Nephron (organoid): Measurements from ENCODE around the gene MCCD1.

Experiments
- H3K27ac Mint-ChIP-seq, 3 experiments: 2 replicates each; pipeline ENCODE4 v1.8.0; 2020; ENCODE audit warnings: mixed read lengths in 3 of 3, mild to moderate bottlenecking in 2 of 3, moderate library complexity in 1 of 3
- H3K27me3 Mint-ChIP-seq: 2 replicates; pipeline ENCODE4 v1.8.0; 2021; ENCODE audit warnings: low read depth, mild to moderate bottlenecking, moderate library complexity, mixed read lengths
- H3K36me3 Mint-ChIP-seq: 2 replicates; pipeline ENCODE4 v1.8.0; 2020; ENCODE audit warnings: low read depth, mixed read lengths
- H3K4me1 Mint-ChIP-seq: 2 replicates; pipeline ENCODE4 v1.8.0; 2020; ENCODE audit warnings: mixed read lengths
- H3K4me3 Mint-ChIP-seq, 3 experiments: 2 replicates each; pipeline ENCODE4 v1.8.0; 2020; ENCODE audit warnings: mild to moderate bottlenecking in 3 of 3, mixed read lengths in 3 of 3, moderate library complexity in 2 of 3
- H3K9me3 Mint-ChIP-seq: 2 replicates; pipeline ENCODE4 v1.8.0; 2020; ENCODE audit warnings: mixed read lengths
- TF ChIP-seq, protein P1 (sequence below), 3 experiments: fragments of 200-600 bp; sonication (generic); IDR thresholded peaks; one replicate each; pipeline ENCODE4 v1.5.0; 2021; ENCODE audit warnings: antibody characterized with exemption in 3 of 3; ENCODE audit not compliant: unreplicated experiment in 3 of 3

Gene MCCD1

DNA sequence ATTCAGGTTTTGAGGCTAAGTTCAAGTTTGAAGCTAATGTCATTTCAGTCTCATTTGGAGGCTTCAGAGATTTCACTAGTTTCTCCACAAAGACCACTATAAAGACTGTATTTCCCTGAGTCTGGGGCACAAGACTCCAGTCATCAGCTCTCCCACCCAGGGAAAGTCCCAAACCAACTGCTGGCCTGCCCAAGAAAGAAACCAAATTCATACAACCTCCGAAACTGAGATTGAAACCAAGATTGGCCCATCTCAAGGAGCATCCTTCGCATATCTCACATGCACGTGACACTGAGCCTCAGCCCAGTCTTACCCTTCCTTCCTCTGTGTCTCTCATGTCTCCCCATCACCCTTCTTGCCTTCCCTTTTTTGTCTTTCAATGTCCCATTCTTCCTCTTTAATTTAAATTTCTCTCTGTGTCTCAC, 39.8 kb downstream of the MCCD1 start:
- H3K4me3 Mint-ChIP-seq = no peak overlapping the region
- H3K27me3 Mint-ChIP-seq = peaks cover 19% of the 10 kb centered on the region
- H3K4me1 Mint-ChIP-seq = no peaks in the 10 kb centered on the region
- peak overlapping the region in 1 of 3 experiments; percentile 67 for H3K27ac Mint-ChIP-seq
- TF ChIP-seq, protein P1, sequence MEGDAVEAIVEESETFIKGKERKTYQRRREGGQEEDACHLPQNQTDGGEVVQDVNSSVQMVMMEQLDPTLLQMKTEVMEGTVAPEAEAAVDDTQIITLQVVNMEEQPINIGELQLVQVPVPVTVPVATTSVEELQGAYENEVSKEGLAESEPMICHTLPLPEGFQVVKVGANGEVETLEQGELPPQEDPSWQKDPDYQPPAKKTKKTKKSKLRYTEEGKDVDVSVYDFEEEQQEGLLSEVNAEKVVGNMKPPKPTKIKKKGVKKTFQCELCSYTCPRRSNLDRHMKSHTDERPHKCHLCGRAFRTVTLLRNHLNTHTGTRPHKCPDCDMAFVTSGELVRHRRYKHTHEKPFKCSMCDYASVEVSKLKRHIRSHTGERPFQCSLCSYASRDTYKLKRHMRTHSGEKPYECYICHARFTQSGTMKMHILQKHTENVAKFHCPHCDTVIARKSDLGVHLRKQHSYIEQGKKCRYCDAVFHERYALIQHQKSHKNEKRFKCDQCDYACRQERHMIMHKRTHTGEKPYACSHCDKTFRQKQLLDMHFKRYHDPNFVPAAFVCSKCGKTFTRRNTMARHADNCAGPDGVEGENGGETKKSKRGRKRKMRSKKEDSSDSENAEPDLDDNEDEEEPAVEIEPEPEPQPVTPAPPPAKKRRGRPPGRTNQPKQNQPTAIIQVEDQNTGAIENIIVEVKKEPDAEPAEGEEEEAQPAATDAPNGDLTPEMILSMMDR (IDR thresholded peaks at IDR 0.05; ENCODE audit: unreplicated experiment in 3 of 3) = no peak
- H3K36me3 Mint-ChIP-seq = no peaks in the 10 kb centered on the region
- H3K9me3 Mint-ChIP-seq = no peaks in the 10 kb centered on the region

DNA sequence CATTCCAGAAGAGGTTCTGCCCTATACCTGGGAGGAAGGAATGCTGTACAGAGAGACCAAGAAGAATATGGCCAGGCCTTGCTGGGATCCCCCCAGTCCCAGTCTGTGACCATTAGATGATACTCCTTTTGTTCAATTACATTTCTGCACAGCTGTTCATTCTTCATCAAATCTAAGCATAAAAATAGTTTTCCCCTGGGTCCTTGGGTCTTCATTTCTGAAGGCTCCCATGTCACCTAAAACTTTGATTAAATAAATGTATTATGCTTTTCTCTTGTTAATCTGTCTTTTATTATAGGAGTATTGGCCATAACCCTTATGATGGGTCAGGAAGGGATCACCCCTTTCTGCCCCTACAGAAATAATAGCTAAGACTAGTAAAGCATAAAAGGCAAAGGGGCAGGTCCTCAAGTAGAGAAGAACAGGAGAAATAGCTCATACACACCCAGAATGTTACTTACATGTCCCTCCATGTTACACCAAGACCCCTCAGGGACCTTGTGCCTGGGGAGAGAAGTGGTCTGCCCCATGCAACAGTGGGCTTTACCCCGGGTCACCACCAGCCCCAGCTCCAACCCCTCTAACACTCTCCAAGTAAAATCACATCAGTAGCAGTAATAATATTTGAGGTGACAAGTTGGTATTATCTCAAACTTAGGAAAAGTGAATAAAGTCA, 41.2 kb downstream of the MCCD1 start:
- Mint-ChIP-seq H3K27me3 (peaks cover 21% of the 10 kb centered on the region), H3K4me3 (no peak overlapping the region), H3K4me1 (no peaks in the 10 kb centered on the region), H3K36me3 (no peaks in the 10 kb centered on the region), H3K27ac (no peak overlapping the region), H3K9me3 (no peaks in the 10 kb centered on the region)
- TF ChIP-seq, protein P1 (IDR thresholded peaks at IDR 0.05; ENCODE audit: unreplicated experiment in 3 of 3) = no peak

DNA sequence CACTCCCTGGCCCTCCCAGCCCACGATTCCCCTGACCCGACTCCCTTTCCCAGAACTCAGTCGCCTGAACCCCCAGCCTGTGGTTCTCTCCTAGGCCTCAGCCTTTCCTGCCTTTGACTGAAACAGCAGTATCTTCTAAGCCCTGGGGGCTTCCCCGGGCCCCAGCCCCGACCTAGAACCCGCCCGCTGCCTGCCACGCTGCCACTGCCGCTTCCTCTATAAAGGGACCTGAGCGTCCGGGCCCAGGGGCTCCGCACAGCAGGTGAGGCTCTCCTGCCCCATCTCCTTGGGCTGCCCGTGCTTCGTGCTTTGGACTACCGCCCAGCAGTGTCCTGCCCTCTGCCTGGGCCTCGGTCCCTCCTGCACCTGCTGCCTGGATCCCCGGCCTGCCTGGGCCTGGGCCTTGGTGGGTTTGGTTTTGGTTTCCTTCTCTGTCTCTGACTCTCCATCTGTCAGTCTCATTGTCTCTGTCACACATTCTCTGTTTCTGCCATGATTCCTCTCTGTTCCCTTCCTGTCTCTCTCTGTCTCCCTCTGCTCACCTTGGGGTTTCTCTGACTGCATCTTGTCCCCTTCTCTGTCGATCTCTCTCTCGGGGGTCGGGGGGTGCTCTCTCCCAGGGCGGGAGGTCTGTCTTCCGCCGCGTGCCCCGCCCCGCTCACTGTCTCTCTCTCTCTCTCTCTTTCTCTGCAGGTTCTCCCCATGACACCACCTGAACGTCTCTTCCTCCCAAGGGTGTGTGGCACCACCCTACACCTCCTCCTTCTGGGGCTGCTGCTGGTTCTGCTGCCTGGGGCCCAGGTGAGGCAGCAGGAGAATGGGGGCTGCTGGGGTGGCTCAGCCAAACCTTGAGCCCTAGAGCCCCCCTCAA, 43.5 kb downstream of the MCCD1 start, which contains the start of gene LTA:
LTA (plus strand) TSS at position 249 of the 871 bp plus-strand sequence; CDS start at position 703, 454 bp downstream.
- peak within 1 kb of the TSS in 1 of 3 experiments; percentile 19 for H3K4me3 Mint-ChIP-seq
- peaks cover 21% of the 10 kb centered on the region for H3K27me3 Mint-ChIP-seq
- H3K9me3 Mint-ChIP-seq = no peaks in the 10 kb centered on the region
- H3K36me3 Mint-ChIP-seq = no peaks in the 10 kb centered on the region
- no peaks in the 10 kb centered on the region for H3K4me1 Mint-ChIP-seq
- TF ChIP-seq, protein P1 (IDR thresholded peaks at IDR 0.05; ENCODE audit: unreplicated experiment in 3 of 3) = no peak
- no peak within 1 kb of the TSS for H3K27ac Mint-ChIP-seq

DNA sequence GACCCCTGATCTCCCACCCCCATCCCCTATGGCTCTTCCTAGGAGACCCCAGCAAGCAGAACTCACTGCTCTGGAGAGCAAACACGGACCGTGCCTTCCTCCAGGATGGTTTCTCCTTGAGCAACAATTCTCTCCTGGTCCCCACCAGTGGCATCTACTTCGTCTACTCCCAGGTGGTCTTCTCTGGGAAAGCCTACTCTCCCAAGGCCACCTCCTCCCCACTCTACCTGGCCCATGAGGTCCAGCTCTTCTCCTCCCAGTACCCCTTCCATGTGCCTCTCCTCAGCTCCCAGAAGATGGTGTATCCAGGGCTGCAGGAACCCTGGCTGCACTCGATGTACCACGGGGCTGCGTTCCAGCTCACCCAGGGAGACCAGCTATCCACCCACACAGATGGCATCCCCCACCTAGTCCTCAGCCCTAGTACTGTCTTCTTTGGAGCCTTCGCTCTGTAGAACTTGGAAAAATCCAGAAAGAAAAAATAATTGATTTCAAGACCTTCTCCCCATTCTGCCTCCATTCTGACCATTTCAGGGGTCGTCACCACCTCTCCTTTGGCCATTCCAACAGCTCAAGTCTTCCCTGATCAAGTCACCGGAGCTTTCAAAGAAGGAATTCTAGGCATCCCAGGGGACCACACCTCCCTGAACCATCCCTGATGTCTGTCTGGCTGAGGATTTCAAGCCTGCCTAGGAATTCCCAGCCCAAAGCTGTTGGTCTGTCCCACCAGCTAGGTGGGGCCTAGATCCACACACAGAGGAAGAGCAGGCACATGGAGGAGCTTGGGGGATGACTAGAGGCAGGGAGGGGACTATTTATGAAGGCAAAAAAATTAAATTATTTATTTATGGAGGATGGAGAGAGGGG, 44.7 kb downstream of the MCCD1 start:
- no peaks in the 10 kb centered on the region for H3K4me1 Mint-ChIP-seq
- no peaks in the 10 kb centered on the region for H3K36me3 Mint-ChIP-seq
- no peaks in the 10 kb centered on the region for H3K9me3 Mint-ChIP-seq

More for the DNA sequence above, 44.7 kb downstream of the MCCD1 start:
- TF ChIP-seq, protein P1 (IDR thresholded peaks at IDR 0.05; ENCODE audit: unreplicated experiment in 3 of 3) = no peak
- Mint-ChIP-seq H3K4me3 (no peak overlapping the region), H3K27me3 (peaks cover 21% of the 10 kb centered on the region), H3K27ac (no peak overlapping the region)
